ENCODE measurements around the gene HS1BP3.

Gene HS1BP3

GRCh38 chr2:20650877-20651730 lies at the start of gene HS1BP3:
TSS of gene HS1BP3 (minus strand) at chr2:20651098. CDS start at chr2:20651063, 35 bp downstream.
- peak; percentile 89 for DNase-seq

DNA sequence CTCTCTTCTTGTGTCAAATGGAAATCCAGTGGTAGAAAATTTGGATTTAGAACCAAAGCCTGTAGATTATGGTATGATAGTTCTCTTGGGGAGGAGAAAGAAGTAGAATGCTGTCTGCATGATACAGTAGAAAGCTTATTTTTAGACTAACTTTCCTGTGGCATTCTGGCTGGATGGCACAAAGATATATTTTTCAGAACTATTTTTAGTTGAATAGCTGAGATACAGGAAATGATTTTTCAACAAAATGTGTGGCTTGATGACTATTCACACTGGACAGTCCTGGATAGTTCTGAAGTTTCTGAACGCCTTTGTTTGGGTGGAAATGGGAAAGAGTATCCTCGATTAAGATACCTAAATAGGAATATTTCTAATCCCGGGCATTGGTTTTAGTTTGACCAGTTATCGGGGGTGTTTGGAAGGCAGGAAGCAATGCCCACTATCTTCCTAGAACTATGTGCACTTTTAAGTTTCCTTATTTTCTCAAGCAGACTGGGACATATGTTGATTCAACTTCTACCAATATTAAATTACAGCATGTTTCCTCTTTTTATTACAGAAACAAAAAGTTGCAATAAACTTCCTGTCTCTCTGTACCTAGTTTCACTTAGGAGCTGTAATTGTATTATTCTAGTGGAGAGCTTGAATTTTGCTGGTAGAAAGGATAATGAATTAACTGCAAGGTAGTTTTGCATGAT lies 48.2 kb upstream of the HS1BP3 start:
- DNase-seq = no peak

DNA sequence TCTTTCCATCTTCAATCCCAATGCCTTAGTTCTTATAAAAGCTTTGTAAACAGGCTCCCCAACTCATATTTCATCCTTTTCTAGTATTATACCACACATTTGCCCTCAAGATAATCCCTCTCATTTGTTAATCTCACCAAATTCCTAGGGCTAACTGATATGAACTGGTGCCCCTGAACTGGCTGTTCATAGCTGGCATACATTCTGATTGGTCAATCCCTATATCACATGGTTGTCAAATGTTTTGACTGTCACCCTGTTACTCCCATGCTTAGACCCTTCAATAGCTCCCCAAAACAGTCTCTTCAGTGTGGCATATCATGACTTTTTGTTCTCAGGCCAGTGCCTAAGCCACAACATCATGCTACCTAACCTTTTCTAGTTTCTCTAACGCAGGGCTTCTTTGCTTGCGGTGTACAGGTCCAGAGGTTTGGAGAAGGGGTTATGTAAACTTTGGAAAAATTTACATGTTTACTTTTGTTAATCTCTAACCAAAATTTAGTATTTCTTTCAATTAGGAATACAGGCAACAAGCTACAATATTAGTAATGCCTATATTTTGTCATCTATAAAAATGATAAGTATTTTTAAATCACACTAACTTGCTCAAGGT lies 46.5 kb upstream of the HS1BP3 start:
- no peak for DNase-seq

DNA sequence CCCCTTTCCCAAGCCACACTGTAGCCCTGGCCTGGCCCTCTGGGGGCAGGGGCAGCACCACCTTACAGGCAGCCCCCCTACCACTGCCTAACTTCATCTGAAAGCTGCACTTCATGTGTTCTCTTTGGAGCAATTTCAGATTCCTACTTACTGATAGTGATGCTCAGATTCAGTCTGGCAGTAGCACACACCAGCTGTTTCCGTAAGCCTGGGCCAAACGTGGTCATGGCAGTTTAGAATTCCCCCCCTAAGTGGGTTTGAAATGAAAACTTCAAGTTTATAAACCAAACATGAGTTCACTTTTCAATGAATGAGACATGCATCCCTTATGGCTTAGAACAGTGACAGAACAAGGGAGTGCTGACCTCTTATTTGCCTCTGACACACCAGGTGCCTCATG lies 45.5 kb upstream of the HS1BP3 start:
- DNase-seq = no peak

- no peak for DNase-seq
Observed at GRCh38 chr2:20693317-20693716, 42.4 kb upstream of the HS1BP3 start.

DNA sequence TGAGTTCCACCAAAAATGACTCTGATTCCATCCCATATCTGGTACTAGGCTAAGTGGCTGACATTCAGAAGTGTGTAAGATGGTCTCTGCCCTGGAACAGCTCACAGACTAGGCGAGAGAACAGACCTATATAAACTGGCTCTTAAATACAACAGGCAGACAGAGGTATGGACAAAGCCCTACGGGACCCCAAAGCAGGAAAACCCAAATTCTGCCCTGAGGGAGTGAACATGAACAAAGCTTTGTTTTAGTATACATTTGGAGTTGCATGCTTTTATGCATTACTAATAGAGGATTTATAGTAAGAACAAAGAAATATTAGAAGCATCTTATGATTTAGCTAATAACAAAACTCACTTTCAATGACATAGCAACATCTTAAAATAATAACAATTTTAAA lies 41.2 kb upstream of the HS1BP3 start:
- DNase-seq = no peak

GRCh38 chr2:20691076-20691734 lies 40.3 kb upstream of the HS1BP3 start:
- DNase-seq = no peak

DNA sequence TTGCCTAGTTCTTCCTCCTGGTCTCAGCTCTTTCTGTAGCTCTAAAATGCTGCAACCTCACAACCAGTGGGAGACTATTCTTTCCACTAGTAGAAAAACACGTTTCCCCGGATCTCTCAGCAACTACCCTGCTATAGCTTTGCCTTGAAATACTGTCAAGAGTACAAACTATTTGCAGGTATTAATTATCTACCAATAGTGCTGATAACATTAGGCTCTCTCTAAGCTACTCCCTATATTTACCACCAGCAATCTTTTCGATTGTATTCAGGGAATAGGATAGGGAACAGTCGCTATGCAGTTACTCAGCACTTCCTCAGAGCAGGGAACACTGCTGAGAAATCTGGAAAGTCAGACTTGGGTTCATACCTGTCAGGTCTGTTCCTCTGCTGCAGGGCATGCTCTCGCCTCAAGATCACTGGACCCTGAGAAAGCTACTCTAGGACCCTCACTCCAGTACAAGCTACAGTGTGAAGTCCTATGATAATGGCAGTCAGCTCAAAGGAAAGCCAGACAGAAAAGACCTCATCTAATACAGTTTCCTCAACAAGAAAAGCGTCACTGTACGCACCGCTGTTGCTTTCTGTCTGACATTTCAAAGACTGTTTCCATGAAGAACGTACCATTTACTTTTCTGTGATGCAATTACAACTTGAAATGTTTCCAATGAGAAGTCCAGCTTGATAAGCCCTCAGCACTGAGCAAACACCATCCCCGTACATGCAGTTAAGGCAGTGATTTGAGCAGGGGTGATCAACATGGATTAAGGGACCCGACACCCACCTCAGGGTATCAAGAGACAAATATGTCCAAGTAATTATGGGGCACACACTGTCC lies 38.7 kb upstream of the HS1BP3 start:
- DNase-seq = no peak

- DNase-seq = no peak
Observed at GRCh38 chr2:20687260-20687832, 36.4 kb upstream of the HS1BP3 start.

DNA sequence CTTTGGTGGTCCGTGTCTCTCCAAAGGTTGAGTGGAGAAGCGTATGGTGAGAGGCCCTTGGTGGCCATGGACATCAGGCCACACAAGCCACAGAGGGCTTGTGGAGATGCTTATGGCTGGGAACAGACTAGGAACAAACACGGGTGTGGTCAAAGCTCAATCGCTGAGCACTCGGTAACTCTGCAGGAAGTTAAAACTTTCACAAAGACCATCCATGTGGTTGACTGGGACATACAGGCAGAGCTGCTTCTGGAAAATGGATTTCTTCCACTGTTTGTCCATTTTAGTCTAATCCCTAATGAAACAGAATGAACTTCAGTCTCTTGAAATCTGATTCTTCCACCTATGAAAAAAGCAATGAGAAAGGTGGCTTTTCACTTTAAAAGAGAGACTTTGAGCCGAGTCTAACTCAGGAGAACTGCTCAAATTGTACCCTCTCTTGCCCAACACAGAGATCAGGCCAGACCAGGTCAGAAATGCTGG lies 33.7 kb upstream of the HS1BP3 start:
- no peak for DNase-seq

GRCh38 chr2:20682167-20682920 lies 31.4 kb upstream of the HS1BP3 start:
- no peak for DNase-seq

GRCh38 chr2:20680744-20681375 lies 30.0 kb upstream of the HS1BP3 start:
- no peak for DNase-seq

DNA sequence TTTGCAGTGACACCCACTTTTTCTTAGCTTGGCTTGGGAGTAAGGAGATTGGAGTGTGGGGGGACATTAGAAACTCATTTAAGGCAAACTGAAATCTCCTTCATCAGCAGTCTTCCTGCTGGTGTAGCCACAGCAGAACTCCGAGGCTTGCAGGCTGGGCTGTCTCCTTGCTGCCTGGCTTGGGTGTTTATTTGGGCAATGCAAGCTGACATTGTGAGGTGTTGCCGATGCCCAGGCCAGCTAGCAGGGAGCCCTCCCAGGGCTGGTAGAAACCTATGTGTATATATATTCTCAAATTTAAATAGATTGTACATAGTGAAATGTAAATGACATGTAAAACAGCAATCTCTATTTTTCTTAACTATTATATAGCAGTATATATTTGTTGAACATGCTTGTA lies 27.9 kb upstream of the HS1BP3 start:
- no peak for DNase-seq

- DNase-seq = no peak
Observed at GRCh38 chr2:20678086-20678395, 27.1 kb upstream of the HS1BP3 start.

DNA sequence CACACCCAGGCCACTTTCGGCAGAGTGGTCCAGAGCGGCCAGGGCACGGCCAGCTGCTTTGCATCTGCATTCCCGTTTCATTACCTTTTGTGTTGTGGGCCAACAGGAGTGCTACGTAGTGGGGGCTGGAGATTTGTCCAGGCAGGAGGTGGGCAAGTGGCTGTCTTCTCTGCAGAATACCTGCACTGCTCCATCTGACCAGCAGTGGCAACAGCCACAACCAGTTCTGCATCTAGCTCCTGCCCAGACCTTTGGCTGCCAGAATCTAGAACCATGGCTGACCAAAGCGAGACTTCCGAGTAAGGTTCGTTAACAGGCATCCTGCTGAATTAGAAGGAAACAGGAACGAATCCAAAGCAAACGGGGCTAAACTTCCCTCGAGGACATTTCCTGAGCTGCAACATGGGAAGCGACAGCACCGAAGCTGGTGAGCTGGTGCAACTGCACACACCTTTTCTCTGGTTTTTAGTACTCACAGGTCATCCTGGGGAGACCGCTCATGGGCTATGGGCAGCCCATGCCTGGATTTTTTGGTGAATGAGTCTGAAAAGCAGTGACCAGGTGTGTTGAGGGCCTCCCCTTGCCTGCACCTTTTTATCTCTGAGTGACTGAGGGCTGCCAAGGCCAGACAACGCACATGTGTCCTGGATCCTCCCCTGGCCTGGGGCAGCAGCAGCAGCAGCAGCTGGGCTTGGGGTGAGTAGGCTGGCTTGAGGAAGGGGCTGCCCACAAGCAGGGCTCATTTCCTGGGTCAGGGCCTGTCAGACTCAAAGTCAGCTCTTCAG lies 26.6 kb upstream of the HS1BP3 start:
- DNase-seq = no peak

DNA sequence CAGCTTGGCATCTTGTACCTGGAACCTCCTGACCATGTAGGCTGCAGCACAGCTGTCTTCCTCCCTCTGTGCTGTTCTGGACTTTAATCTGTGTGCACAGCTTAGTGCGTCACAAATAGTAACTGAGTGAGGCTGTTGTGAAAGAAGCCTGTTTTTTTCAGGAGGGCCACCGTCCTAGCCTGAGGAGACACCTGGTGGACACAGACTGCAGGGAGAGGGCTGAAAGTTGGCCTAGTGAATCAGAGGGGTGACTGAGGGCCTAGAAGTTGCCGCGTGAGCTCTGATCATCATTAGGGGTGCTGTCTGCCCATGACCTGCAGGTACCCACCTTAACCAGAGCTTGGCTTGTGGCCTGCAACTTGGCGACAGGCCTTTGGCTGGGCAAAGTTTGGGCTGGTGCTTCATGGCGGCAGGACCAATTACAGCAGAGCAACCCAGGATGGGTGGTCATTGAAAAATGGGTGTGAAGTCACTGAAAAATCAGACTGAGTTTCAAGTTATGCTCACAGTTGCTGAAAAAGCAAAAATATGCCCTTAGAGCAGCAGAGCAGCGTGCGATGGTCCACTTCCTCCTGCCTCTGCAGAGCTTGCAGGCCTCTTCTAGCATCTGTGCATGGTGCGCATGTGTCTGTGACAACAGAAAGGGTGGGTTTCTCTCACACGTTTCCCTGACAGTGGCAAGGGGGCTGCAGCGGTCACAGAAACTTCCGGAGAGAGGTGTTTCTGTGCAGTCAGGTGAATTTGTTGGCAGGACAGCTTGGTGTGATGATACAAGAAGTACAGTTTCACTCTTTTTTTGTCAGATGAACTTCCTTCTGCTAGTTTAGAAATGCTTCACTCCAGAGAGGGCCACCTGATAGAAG lies 25.7 kb upstream of the HS1BP3 start:
- DNase-seq = no peak

DNA sequence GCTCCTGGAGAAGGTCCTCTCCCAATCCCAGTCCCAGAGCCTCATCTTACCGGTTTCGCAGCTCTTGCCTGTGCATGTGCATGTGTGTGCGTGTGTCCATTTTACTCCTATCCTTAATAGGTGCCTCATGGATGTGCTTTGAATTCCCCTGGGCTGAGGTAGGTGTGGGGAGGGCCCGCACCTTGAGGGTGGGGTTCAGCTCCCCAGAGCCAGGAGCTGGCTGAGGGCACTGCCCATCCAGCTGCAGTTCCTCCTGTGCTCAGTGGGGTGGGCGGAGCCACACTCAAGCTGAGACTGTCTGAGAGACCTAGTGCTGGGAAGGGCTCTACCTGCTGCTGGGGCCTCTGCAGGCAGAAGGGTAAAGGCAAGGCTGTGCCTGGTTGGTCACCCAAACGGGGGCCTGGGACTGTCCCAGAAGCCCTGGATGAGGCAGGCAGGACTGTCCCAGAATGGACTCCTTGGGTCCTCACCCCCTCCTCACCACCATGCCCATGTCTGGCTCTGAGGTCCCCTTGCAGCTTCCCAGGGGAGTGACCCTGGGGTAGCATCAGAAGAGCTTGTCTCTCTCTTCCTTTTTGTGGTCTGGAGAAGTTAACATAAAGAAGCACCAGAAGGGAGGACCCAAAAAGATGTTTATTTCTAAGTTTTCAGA lies 24.9 kb upstream of the HS1BP3 start:
- DNase-seq = no peak

GRCh38 chr2:20674974-20675679 lies 24.2 kb upstream of the HS1BP3 start:
- no peak for DNase-seq
